Activated CD8-positive, alpha-beta T cell treated with anti-CD3 and anti-CD28 coated beads for 36 hours (primary cell): Measurements from ENCODE around the gene TNNI3. TPM values are rescaled to one million over a fixed set of nuclear protein-coding genes. Genes with fewer than 3 reads are reported as not detected.

Experiments used
- ATAC-seq: fragments of 200-7000 bp; cut with Tn5 transposase; one replicate; pipeline ENCODE4 v1.10.0; 2021; ENCODE audit warnings: mild to moderate bottlenecking, moderate library complexity
- CTCF ChIA-PET: fragments of 350-600 bp; sonication (Branson Sonifier 250); formaldehyde crosslinking; loops from one replicate; lab custom pipeline; 2021; ENCODE audit warnings: antibody characterized with exemption; lab: Charles Lee
- POLR2A ChIA-PET: fragments of 350-600 bp; sonication (Branson Sonifier 250); formaldehyde crosslinking; loops from one replicate; lab custom pipeline; 2021; ENCODE audit warnings: antibody characterized with exemption; lab: Charles Lee
- DNase-seq: peaks from one replicate; pipeline ENCODE4 v3.0.0-alpha.2; 2020
- H3K27ac Mint-ChIP-seq: one replicate; pipeline ENCODE4 v1.8.0; 2021; ENCODE audit warnings: mild to moderate bottlenecking, mixed read lengths
- H3K27me3 Mint-ChIP-seq: one replicate; pipeline ENCODE4 v1.8.0; 2021; ENCODE audit warnings: mixed read lengths
- H3K36me3 Mint-ChIP-seq: one replicate; pipeline ENCODE4 v1.8.0; 2021; ENCODE audit warnings: low read depth, mixed read lengths
- H3K4me1 Mint-ChIP-seq: one replicate; pipeline ENCODE4 v1.8.0; 2021; ENCODE audit warnings: low read depth, mixed read lengths
- H3K4me3 Mint-ChIP-seq: one replicate; pipeline ENCODE4 v1.8.0; 2021; ENCODE audit warnings: mild to moderate bottlenecking, moderate library complexity, mixed read lengths
- H3K9me3 Mint-ChIP-seq: one replicate; pipeline ENCODE4 v1.8.0; 2021; ENCODE audit warnings: mixed read lengths
- CTCF ChIP-seq: fragments of 200-600 bp; IDR thresholded peaks from one replicate; pipeline ENCODE4 v1.8.0; 2022; ENCODE audit warnings: antibody characterized with exemption, mild to moderate bottlenecking
- intact Hi-C: fragments of 100-400 bp; cut with micrococcal nuclease; formaldehyde crosslinking; loops from one replicate; pipeline ENCODE4 v1.10.0; 2022
- total RNA-seq, 2 experiments: library from RNA; stranded (reverse); gene quantifications; one replicate each; pipeline ENCODE4 v1.2.3, GENCODE V29; 2021

The TNNI3 gene
- total RNA-seq, 2 experiments from 2014 or later, result not detected

- no peak for TF ChIP-seq CTCF
- H3K4me3 Mint-ChIP-seq, result no peak overlapping the region
- ATAC-seq, result no peak
Observed at GRCh38 chr19:55113570-55114039, 43.9 kb downstream of the TNNI3 start.

GRCh38 chr19:55112777-55113569 is 44.6 kb downstream of the TNNI3 start:
- ATAC-seq (no peak), DNase-seq (no peak)
- intact Hi-C loops, result no loop called here
- Mint-ChIP-seq H3K4me3 (no peak overlapping the region), H3K27ac (no peak overlapping the region), H3K36me3 (peaks cover 14% of the 10 kb centered on the region), H3K4me1 (peaks cover 17% of the 10 kb centered on the region), H3K9me3 (no peaks in the 10 kb centered on the region), H3K27me3 (no peaks in the 10 kb centered on the region)
- ChIA-PET POLR2A (no interaction called here), CTCF (no interaction called here)
- no peak for TF ChIP-seq CTCF

More at GRCh38 chr19:55113570-55114039, 43.9 kb downstream of the TNNI3 start:
- Mint-ChIP-seq H3K27me3 (no peaks in the 10 kb centered on the region), H3K9me3 (no peaks in the 10 kb centered on the region), H3K27ac (no peak overlapping the region), H3K4me1 (peaks cover 19% of the 10 kb centered on the region), H3K36me3 (peaks cover 12% of the 10 kb centered on the region)
- DNase-seq, result no peak
- intact Hi-C loops, result no loop called here
- CTCF ChIA-PET, result no interaction called here
- POLR2A ChIA-PET, result no interaction called here

GRCh38 chr19:55112246-55112776 is 45.2 kb downstream of the TNNI3 start:
- H3K36me3 Mint-ChIP-seq, result peaks cover 14% of the 10 kb centered on the region
- DNase-seq (no peak), ATAC-seq (no peak)
- no peak for TF ChIP-seq CTCF
- H3K9me3 Mint-ChIP-seq, result no peaks in the 10 kb centered on the region
- H3K4me1 Mint-ChIP-seq, result peaks cover 17% of the 10 kb centered on the region
- ChIA-PET CTCF (interaction anchor here (1.8 kb wide), 1 partner anchor 23 kb away, joined by 4 read pairs; no protein-coding TSS in a partner anchor), POLR2A (interaction anchor here (0.6 kb wide), 1 partner anchor 10 kb away, joined by 4 read pairs; no protein-coding TSS in a partner anchor)
- no peaks in the 10 kb centered on the region for H3K27me3 Mint-ChIP-seq
- no peak overlapping the region for H3K4me3 Mint-ChIP-seq
- intact Hi-C loops, result no loop called here
- no peak overlapping the region for H3K27ac Mint-ChIP-seq

GRCh38 chr19:55111238-55111831 is 46.2 kb downstream of the TNNI3 start:
- H3K27ac Mint-ChIP-seq, result no peak overlapping the region
- CTCF ChIA-PET, result interaction anchor here (1.8 kb wide), 1 partner anchor 22 kb away, joined by 4 read pairs; no protein-coding TSS in a partner anchor

More at GRCh38 chr19:55111238-55111831, 46.2 kb downstream of the TNNI3 start:
- no peaks in the 10 kb centered on the region for H3K9me3 Mint-ChIP-seq
- DNase-seq (no peak), ATAC-seq (no peak)
- TF ChIP-seq CTCF, result no peak
- POLR2A ChIA-PET, result no interaction called here
- intact Hi-C loops, result no loop called here
- H3K4me1 Mint-ChIP-seq, result peaks cover 17% of the 10 kb centered on the region
- no peaks in the 10 kb centered on the region for H3K27me3 Mint-ChIP-seq
- H3K36me3 Mint-ChIP-seq, result peaks cover 20% of the 10 kb centered on the region
- H3K4me3 Mint-ChIP-seq, result no peak overlapping the region
